RWPE2 (cell line): Measurements from ENCODE around the gene POFUT2.

Source experiments
- ATAC-seq: fragments of 200-7000 bp; cut with Tn5 transposase; 3 replicates; pipeline ENCODE4 v1.9.1; 2021; ENCODE audit warnings: low read depth
- DNase-seq: peaks from one replicate; pipeline ENCODE4 v3.0.0-alpha.2; 2020; ENCODE audit warnings: low spot score
- H3K27ac ChIP-seq: fragments of 450-650 bp; 2 replicates; pipeline ENCODE4 v1.5.1; 2017; ENCODE audit warnings: mild to moderate bottlenecking; ENCODE audit not compliant: poor library complexity, severe bottlenecking
- H3K27me3 ChIP-seq: fragments of 250-450 bp; sonication (Bioruptor Pico); 2 replicates; pipeline ENCODE4 v1.5.1; 2021; ENCODE audit warnings: mild to moderate bottlenecking, moderate library complexity; ENCODE audit not compliant: insufficient read depth, poor library complexity, severe bottlenecking
- H3K36me3 ChIP-seq: fragments of 250-450 bp; sonication (Bioruptor Pico); 2 replicates; pipeline ENCODE4 v1.5.1; 2020; ENCODE audit warnings: low read depth, mild to moderate bottlenecking, moderate library complexity
- H3K4me1 ChIP-seq: fragments of 250-450 bp; sonication (Bioruptor Pico); 2 replicates; pipeline ENCODE4 v1.5.1; 2021; ENCODE audit warnings: mild to moderate bottlenecking, moderate library complexity; ENCODE audit not compliant: insufficient read depth, poor library complexity, severe bottlenecking
- H3K4me3 ChIP-seq: fragments of 250-450 bp; sonication (Bioruptor Pico); 2 replicates; pipeline ENCODE4 v1.5.1; 2021; ENCODE audit warnings: mild to moderate bottlenecking, moderate library complexity; ENCODE audit not compliant: severe bottlenecking
- H3K9me3 ChIP-seq: fragments of 250-450 bp; sonication (Bioruptor Pico); 2 replicates; pipeline ENCODE4 v1.5.1; 2021; ENCODE audit warnings: mild to moderate bottlenecking, moderate library complexity; ENCODE audit not compliant: severe bottlenecking
- TF ChIP-seq, protein P1 (sequence below): fragments of 450-650 bp; IDR thresholded peaks from one replicate; pipeline ENCODE4 v1.5.1; 2017; ENCODE audit warnings: mild to moderate bottlenecking, moderate library complexity; ENCODE audit not compliant: poor library complexity, severe bottlenecking

Gene POFUT2

GRCh38 chr21:45289655-45290515 lies 2.2 kb upstream of the POFUT2 start:
- DNase-seq (peak; percentile 22), ATAC-seq (no peak)
- Histone ChIP-seq H3K27ac (no peak overlapping the region), H3K4me3 (no peak overlapping the region), H3K4me1 (no peaks in the 10 kb centered on the region), H3K9me3 (no peaks in the 10 kb centered on the region), H3K36me3 (peaks cover 24% of the 10 kb centered on the region), H3K27me3 (no peaks in the 10 kb centered on the region)
- TF ChIP-seq, protein P1, sequence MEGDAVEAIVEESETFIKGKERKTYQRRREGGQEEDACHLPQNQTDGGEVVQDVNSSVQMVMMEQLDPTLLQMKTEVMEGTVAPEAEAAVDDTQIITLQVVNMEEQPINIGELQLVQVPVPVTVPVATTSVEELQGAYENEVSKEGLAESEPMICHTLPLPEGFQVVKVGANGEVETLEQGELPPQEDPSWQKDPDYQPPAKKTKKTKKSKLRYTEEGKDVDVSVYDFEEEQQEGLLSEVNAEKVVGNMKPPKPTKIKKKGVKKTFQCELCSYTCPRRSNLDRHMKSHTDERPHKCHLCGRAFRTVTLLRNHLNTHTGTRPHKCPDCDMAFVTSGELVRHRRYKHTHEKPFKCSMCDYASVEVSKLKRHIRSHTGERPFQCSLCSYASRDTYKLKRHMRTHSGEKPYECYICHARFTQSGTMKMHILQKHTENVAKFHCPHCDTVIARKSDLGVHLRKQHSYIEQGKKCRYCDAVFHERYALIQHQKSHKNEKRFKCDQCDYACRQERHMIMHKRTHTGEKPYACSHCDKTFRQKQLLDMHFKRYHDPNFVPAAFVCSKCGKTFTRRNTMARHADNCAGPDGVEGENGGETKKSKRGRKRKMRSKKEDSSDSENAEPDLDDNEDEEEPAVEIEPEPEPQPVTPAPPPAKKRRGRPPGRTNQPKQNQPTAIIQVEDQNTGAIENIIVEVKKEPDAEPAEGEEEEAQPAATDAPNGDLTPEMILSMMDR: no peak

DNA sequence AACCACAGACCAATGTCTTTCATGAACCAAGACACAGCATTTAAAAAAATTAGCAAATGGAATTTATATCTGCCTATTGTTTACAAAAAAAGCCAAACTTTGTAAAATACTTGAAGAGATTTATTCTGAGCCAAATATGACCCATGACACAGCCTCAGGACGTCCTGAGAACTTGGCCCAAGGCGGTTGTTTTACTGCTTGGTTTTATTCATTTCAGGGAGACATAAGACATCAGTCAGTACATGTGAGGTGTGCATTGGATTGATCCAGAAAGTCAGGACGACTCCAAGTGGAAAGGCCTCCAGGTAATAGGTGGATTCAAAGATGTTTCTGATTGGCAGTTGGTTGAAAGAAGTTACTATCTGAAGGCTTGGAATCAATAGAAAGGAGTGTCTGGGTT lies 1.4 kb upstream of the POFUT2 start:
- no peaks in the 10 kb centered on the region for H3K4me1 ChIP-seq
- peaks cover 31% of the 10 kb centered on the region for H3K36me3 ChIP-seq
- ATAC-seq (no peak), DNase-seq (no peak)
- no peak overlapping the region for H3K27ac ChIP-seq
- peak overlapping the region; percentile 91 for H3K4me3 ChIP-seq
- H3K27me3 ChIP-seq: no peaks in the 10 kb centered on the region
- no peaks in the 10 kb centered on the region for H3K9me3 ChIP-seq
- TF ChIP-seq, protein P1: no peak

GRCh38 chr21:45288441-45288841 lies 746 bp upstream of the POFUT2 start:
- no peaks in the 10 kb centered on the region for H3K4me1 ChIP-seq
- H3K27me3 ChIP-seq: no peaks in the 10 kb centered on the region
- H3K9me3 ChIP-seq: no peaks in the 10 kb centered on the region
- peaks cover 31% of the 10 kb centered on the region for H3K36me3 ChIP-seq
- H3K4me3 ChIP-seq: peak overlapping the region; percentile 91
- peak; percentile 54 for DNase-seq
- TF ChIP-seq, protein P1: no peak
- no peak for ATAC-seq
- H3K27ac ChIP-seq: no peak overlapping the region

DNA sequence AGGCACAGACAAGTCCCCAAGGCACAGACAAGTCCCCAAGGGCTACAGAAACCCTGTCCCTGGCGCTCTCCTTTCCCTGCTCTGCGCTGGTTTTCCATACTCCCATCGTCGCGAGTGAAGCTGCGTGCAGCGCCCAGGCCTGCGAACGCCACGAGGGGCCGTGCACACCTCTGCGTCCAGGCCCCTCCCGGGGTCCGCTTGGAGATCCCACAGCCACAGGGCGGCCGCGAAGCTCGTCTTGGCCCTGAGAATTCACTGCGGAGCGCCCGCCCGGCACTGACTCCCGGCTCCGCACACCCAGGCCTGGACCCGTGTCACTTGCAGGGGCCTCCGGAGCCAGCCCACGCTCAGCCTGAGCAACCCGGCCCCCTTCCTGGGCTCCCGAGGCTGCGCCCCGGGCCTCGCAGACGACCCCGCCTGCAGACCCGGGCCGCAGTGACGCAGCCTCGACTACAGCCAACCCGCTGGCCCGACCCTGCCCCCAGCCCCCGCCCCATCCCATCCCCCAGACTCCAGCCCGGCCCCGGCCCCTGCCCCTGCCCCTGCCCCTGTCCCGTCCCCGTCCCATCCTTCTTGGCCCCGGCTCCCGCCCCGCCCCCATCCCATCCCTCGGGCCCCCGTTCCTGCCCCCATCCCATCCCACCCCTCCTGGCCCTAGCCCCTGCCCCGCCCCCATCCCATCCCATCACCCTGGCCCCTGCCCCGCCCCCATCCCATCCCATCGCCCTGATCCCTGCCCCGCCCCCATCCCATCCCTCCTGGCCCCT lies 841 bp downstream of the POFUT2 start:
- TF ChIP-seq, protein P1: no peak
- Histone ChIP-seq H3K36me3 (peaks cover 39% of the 10 kb centered on the region), H3K4me1 (no peaks in the 10 kb centered on the region), H3K27ac (no peak overlapping the region), H3K9me3 (no peaks in the 10 kb centered on the region), H3K4me3 (peak overlapping the region; percentile 30), H3K27me3 (no peaks in the 10 kb centered on the region)
- DNase-seq: peak; percentile 59
- peak; percentile 4; the same call in 1 of the 3 replicates for ATAC-seq
